OCI-M1 (cell line): Measurements from ENCODE around the gene ZNF692.

Experiments used
- DNase-seq: peaks from one replicate; lab custom pipeline; 2025; lab: John Stamatoyannopoulos, UW

ZNF692 gene

DNA sequence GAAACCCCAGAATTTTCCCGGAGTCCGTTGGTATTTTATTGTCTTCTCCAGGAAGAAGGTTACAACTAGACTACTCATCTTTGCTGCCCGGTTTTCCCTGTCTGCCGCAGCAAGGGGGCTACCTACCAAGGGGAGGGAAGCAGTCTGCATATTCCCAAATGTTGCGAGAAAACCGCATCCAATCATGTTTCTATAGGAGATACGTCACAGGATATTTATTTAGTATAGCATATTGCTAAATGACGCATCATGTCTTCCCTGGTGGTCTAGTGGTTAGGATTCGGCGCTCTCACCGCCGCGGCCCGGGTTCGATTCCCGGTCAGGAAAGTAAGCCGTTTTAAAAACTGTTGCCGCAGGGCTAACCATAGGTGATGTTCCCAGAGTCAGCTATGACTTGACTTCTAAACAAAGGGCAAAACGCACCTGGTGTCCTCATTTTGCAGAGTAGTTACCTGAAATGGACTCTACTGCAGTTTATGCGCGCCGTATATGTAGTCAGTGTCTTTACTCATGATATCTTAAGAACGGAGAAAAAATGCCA lies 15.2 kb upstream of the ZNF692 start:
- DNase-seq: peak; percentile 99

- DNase-seq: peak; percentile 100
These were observed 14.6 kb upstream of the ZNF692 start for GRCh38 chr1:248873409-248873992.

DNA sequence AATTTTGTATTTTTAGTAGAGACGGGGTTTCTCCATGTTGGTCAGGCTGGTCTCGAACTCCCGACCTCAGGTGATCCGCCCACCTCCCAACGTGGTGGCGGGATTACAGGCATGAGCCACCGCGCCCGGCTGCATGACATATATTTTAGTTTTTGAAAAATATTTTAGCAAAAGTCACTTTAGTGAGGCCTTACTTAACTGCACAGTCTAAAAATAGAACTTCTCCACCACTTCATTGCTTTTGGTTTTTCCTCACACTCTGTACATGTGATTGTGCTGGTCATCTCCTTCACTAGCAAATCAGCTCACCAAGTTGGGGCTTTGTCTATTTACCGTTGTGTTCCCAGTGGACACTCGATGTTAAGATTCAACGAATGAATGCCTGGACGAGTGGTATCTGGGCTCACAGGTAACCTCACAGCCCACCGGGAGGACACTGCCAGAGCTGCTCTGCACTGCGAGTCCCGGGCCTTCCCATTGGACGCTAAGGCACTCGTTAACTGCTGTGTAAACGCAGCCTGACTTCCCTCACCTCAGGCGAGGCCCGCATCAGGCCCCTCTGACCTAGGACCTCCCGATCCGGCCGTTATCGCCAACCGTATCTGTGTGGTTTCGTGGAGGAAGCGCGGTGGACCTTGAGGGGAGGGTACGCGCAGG lies 14.0 kb upstream of the ZNF692 start:
- DNase-seq: peak; percentile 94

DNA sequence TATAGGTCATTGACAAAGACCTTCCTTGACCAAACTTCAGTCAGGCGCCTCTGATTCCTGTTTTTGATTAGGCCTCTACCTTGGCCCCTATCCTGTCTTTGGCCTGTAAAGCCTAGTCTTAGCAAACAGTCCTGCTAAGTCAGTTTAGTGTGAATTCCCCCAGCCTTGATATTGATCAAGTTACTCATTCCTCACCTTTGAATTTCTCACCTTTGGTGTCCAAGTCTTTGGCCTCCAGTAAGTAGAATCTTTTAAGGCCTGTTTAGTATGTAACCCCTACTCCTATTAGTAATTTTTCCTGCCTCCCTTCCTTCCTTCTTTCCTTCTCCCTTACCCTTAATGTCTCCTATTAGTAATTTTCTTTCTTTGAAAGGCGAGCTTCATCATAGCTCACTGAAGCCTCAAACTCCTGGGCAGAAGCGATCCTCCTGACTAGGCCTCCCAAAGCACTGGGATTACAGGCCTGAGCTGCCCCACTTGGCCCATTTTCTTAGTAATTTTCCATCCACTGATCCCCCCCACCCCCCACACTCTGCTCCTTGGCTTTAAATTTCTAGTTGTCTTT lies 13.0 kb upstream of the ZNF692 start:
- no peak for DNase-seq

GRCh38 chr1:248862998-248863881 lies 4.4 kb upstream of the ZNF692 start:
- peak; percentile 76 for DNase-seq

DNA sequence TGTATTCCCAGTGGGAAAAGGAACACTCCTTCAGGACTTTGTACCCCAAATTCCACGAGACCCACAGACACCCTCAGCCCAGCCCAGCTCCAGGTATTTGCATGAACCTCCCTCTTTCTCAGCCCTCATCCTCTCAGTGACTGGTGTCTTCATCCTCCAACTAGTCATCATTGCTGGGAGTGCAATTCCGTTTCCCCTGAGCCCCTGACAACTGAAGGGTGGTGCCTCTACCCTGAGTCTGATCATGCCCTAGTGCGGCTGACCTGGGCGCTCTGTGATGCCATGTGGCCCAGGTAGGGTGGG lies 3.8 kb upstream of the ZNF692 start:
- no peak for DNase-seq

DNA sequence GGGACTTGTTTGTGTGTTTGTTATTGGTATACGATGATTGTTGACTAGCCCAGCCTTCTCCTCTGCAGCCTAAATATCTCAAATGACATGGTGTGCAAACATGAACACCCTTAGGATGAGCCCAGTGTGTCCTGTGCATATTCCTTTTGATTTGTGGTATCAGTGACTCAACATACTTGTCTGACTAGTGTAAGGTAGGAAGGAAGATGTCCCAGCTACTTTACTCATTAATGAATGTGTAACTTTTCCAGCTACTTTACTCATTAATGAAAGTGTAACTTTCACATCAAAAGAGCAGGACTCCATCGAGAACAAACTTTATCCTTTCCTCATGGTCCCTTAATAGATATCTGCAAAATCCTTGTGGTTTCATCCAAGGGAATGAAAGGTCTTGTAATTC lies 2.7 kb upstream of the ZNF692 start:
- no peak for DNase-seq

DNA sequence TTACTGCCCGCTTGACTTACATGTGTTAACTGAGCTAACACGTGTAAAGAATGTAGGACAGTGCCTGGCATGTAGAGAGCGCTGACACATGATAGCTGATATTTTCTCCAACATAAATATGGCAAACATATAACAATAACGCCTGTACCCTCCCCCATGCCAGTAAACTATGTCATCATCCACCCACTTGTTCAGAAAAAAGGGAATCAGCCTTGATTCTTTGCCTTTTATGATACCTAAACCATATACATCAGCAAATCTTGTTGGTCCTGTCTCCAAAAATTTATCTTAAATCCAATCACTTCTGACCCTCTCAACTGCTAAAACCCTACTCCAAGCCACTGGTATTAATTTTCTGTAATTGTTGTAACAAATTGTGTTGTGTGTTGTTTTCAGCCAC lies 1.1 kb upstream of the ZNF692 start:
- DNase-seq: peak; percentile 65

DNA sequence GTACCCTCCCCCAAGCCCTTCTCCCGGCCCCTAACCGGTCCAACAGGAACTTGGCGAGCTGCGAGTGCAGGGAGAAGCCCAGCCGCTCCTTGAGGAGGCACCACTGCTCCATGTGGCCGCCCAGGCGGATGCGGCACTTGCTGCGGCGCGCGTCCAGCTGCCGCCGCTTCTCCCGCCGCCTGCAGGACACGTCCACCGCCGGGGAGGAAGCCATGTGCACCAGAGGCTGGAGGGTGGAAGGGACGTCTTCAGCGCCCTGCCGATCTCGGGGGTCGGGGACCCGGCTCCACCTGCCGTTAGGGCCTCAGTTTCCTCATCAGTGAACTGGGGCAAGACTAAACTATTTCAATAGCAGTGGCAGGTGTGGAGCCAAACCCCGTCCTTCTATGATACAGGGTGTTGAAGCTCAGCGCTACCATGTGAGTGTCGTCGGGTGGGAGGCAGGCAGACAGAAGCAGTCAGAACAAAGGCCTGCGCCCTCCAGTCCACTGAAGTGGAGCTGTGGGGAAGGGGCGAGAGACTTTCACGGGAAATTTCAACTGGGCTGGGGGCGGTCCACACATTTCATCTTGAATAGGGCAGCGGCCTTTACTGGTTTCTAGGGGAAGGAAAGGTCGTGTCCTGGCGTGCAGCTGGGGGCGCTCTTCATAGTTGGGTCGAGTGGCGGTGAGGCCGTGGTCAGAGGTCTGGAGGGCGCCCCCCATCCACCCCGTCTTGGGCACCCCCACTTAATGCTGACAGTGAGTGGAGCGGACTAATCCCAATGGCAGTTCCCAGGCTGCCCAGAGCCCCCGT lies 592 bp downstream of the ZNF692 start:
- peak; percentile 95 for DNase-seq

GRCh38 chr1:248857749-248858095 lies 1.2 kb downstream of the ZNF692 start:
- DNase-seq: no peak

- peak; percentile 51 for DNase-seq
These were observed 1.7 kb downstream of the ZNF692 start for GRCh38 chr1:248857201-248857600.

GRCh38 chr1:248856176-248856575 lies 2.7 kb downstream of the ZNF692 start:
- no peak for DNase-seq

- DNase-seq: no peak
These were observed 3.3 kb downstream of the ZNF692 start for GRCh38 chr1:248855580-248855979.

DNA sequence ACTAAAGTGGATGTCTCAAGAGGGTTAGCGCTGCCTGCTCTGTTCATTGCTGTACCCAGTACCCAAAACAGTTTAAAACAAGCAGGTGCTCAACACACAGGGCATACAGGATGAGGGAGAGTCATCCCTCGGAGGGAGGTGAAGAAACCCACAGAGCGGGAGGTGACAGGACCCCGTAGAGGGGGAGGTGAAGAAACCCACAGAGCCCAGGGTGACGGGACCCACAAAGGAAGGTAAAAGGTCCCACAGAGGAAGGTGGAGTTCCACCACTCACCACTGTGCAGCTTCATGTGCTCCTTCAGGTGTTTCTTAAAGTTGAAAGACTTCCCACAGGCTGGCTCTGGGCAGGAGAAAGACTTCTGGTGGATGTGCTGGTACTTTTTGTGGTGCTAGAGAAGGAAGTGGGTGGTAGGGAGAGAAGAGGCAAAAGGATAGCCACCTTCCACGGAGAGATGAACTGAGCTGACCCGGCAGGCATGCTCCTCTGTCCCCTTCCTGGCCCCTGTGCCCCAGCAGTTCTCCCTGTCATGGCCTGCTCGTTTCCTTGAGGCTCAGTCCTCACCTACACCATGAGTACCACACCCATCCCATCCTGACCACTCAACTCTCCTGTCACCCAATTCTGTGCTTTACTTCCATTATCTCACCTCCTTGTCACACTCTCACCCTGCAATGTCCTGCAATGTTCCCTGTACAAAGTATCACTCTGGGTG lies 5.1 kb downstream of the ZNF692 start:
- DNase-seq: no peak

DNA sequence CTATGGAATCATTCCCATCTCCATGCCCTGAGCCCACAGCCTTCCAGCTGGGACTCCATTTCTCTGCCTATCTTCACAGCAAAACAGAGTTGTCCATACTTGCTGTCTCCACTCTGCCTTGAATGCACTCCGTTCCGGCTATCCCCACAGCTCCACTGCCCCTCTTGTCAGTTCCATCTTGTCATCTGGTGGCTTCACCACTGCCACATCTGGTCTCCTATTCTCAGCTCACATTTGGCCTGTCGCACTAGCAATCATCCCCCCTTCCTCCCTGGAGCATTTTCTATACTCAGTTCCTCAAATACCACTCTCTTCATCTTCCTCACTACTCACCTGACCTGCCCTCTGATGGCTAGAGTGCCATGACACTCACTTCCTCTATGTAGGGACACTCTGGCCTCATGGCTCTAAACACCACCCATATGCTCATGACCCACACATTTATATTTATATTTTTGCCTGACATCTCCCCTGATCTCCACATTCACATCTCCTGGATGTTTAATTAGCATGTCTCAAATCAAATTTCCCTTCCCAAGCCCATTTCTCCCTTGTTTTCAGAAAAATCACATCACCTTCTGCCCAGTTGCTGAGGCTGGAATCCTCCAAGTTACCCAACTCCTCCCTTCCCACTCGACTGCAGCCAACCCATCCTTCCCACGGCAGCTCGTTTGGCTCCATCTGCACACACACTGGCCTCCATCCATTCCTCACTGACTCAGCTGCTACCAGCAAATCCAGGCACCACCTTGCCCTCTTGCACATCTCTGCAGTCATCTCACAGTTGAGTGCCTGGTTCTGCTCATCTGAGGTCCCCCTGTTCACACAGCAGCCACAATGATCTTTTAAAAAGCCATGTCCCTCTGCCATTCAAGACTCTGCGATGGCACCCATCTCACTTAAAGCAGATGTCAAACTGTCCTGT lies 6.1 kb downstream of the ZNF692 start:
- DNase-seq: no peak

- DNase-seq: no peak
These were observed 7.5 kb downstream of the ZNF692 start for GRCh38 chr1:248851390-248851789.

DNA sequence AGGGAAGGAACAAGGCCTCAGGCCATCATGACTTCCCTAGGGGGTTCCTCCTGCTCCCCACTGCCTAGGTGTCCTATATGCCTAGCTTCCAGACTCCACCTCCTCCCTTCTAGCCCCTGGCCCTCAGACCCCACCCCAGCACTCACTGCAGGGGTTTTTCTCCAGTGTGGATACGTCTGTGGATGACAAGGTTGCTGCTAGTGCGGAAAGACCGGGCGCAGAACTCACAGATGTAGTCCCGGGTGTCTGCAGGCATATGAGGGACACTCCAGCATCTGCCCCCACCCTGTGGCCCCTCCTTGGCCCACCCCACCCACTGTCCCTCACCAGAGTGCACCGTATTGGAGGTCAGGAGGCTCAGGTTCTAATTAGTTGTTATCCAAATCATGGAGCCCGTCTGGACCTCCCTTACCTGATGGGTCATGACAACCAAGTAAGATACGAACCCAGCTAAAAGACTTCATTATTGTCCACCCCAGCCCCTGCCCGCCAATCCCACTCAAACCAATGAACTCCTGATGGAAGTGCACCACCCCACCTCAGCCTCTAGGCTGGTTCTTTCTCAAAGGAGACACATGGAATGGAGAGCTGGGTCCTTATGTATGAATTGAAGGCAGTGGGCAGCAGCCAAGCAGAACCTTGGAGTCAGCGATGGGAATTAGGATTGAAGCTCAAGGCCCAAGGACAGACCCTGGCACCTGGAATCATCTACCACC lies 8.2 kb downstream of the ZNF692 start:
- no peak for DNase-seq

DNA sequence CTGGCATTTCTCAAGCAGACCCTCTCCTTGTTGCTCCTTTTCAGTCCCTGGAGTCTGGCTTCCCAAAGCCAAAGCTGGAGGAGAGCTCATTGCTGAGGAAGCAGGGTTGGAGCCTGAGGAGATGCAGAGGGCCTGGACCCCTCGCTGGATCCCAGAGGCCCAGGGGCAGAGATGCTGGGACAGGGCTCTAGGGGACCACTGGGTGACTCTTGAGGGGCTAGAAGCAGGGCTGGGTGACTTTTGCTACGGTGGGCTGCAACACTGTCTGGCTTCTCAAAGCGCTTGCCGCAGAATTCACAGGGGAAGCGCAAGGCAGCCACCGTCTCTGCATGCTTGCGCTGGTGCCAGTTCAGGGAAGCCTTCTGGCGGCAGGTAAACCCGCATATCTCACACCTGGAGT lies 8.8 kb downstream of the ZNF692 start:
- DNase-seq: no peak

GRCh38 chr1:248849637-248850036 lies 9.2 kb downstream of the ZNF692 start:
- DNase-seq: no peak

DNA sequence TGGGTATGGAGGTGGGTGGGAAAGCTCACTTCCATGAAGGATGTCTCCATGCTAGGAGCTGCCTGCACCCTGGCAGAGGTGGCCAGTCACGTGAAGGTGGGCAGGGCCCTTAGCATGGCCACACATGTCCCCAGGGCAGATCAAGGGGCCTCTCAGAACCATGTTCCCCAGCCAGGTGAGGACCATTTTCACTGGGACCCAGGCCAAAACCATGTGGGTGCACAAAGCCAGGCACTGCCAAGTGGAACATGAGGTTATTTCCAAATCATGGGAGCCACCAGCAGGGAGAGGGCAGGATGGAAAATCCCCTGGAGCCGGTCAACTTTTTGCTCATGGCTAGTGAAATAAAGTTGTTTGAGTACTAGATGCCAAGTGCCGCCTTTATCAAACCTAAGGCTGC lies 9.7 kb downstream of the ZNF692 start:
- no peak for DNase-seq
